Measurements from ENCODE around the gene NRTN. TPM values are rescaled to one million over a fixed set of nuclear protein-coding genes. Genes with fewer than 3 reads are reported as not detected.

The NRTN gene
- total RNA-seq, 1 experiment from 2014 or later: 15.0 TPM

Other genes with a start within 250 kb of the NRTN start
- gene TINCR, start 237.1 kb upstream of the NRTN start, total RNA-seq (2014; rRNA removed; shearing (Covaris generic); ENCODE audit: low replicate concordance): 0.41 TPM in 1 of 2 replicates, not detected in the other
- gene SAFB2, start 182.3 kb upstream of the NRTN start, total RNA-seq (2014; rRNA removed; shearing (Covaris generic); ENCODE audit: low replicate concordance): 2.0 and 12.9 TPM in 2 replicates
- 35.5 and 54.0 TPM in 2 replicates for gene SAFB, start 182.0 kb upstream of the NRTN start, total RNA-seq (2014; rRNA removed; shearing (Covaris generic); ENCODE audit: low replicate concordance)
- 71.3 and 130 TPM in 2 replicates for gene MICOS13, start 124.6 kb upstream of the NRTN start, total RNA-seq (2014; rRNA removed; shearing (Covaris generic); ENCODE audit: low replicate concordance)
- 2.6 and 12.1 TPM in 2 replicates for gene HSD11B1L, start 124.0 kb upstream of the NRTN start, total RNA-seq (2014; rRNA removed; shearing (Covaris generic); ENCODE audit: low replicate concordance)
- 598 and 658 TPM in 2 replicates for gene RPL36, start 114.8 kb upstream of the NRTN start, total RNA-seq (2014; rRNA removed; shearing (Covaris generic); ENCODE audit: low replicate concordance)
- gene LONP1, start 84.9 kb upstream of the NRTN start, total RNA-seq (2014; rRNA removed; shearing (Covaris generic); ENCODE audit: low replicate concordance): 210 and 213 TPM in 2 replicates
- not detected in 2 replicates for gene CATSPERD, start 84.4 kb upstream of the NRTN start, total RNA-seq (2014; rRNA removed; shearing (Covaris generic); ENCODE audit: low replicate concordance)
- gene PRR22, start 20.3 kb upstream of the NRTN start, total RNA-seq (2014; rRNA removed; shearing (Covaris generic); ENCODE audit: low replicate concordance): 0.47 and 4.6 TPM in 2 replicates
- 62.3 and 81.2 TPM in 2 replicates for gene DUS3L, start 13.9 kb upstream of the NRTN start, total RNA-seq (2014; rRNA removed; shearing (Covaris generic); ENCODE audit: low replicate concordance)
- not detected in 2 replicates for gene FUT6, start 34.6 kb downstream of the NRTN start, total RNA-seq (2014; rRNA removed; shearing (Covaris generic); ENCODE audit: low replicate concordance)
- gene FUT3, start 46.4 kb downstream of the NRTN start, total RNA-seq (2014; rRNA removed; shearing (Covaris generic); ENCODE audit: low replicate concordance): not detected in 2 replicates
- not detected in 2 replicates for gene FUT5, start 65.5 kb downstream of the NRTN start, total RNA-seq (2014; rRNA removed; shearing (Covaris generic); ENCODE audit: low replicate concordance)
- 190 and 227 TPM in 2 replicates for gene NDUFA11, start 98.7 kb downstream of the NRTN start, total RNA-seq (2014; rRNA removed; shearing (Covaris generic); ENCODE audit: low replicate concordance)
- gene VMAC, start 99.8 kb downstream of the NRTN start, total RNA-seq (2014; rRNA removed; shearing (Covaris generic); ENCODE audit: low replicate concordance): 0.12 and 1.7 TPM in 2 replicates
- gene CAPS, start 109.2 kb downstream of the NRTN start, total RNA-seq (2014; rRNA removed; shearing (Covaris generic); ENCODE audit: low replicate concordance): 0.32 and 6.1 TPM in 2 replicates
- 28.9 and 36.3 TPM in 2 replicates for gene RANBP3, start 173.1 kb downstream of the NRTN start, total RNA-seq (2014; rRNA removed; shearing (Covaris generic); ENCODE audit: low replicate concordance)

All from Caki2 (cell line).